H7 (cell line): ENCODE measurements around the gene FANCC. TPM values are rescaled to one million over a fixed set of nuclear protein-coding genes. Genes with fewer than 3 reads are reported as not detected.

Experiments
- DNase-seq: peaks from one replicate; pipeline ENCODE4 v3.0.0; 2012
- H3K27me3 ChIP-seq: 2 replicates; pipeline ENCODE4 v1.6.0; 2011; ENCODE audit warnings: mild to moderate bottlenecking, low read length; ENCODE audit not compliant: control insufficient read depth, insufficient read depth
- H3K36me3 ChIP-seq: replicated peaks from 2 replicates; pipeline ENCODE4 v1.5.1; 2011; ENCODE audit warnings: low read length; ENCODE audit not compliant: control insufficient read depth, insufficient read depth
- H3K4me3 ChIP-seq: 2 replicates; pipeline ENCODE4 v1.5.1; 2011; ENCODE audit warnings: low read depth, mild to moderate bottlenecking, control low read depth, low read length, moderate library complexity; ENCODE audit not compliant: insufficient read depth
- total RNA-seq: library from RNA; depleted of rRNA; stranded (reverse); fragments of >200 nt; shearing (Covaris generic); gene quantifications from 2 replicates; pipeline ENCODE4 v1.2.3, GENCODE V29; 2014

FANCC gene
- total RNA-seq, 1 experiment from 2014 or later = 6.7 TPM

DNA sequence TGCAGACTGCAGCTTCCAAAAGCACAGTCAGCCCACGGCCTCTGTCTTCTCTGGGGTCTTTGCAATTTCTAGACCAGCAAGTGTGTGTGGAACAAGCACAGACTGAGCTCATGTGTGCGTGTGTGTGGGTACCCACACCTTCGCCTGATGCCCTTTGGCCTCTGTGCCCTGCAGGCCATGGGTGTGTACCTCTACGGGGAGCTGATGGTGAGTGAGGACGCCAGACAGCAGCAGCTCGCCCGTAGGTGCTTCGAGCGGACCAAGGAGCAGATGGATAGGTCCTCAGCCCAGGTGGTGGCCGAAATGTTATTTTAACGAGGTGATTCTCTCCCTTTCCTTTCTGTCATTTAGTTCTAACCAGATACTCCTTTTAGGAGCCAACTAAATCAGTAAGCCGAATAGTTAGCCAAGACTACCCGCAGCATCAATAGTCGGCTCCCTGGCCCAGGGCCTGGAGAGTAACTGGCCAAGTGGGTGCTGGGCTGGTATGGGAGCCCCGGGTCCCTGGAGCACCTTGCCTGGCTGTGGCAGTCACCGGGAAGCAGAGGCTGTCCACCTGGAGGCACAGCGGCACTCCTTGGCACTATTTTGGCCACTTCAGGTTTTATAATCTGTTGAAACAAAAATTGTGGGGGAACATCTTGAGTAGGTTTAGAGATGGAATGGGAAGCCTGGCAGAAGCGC, 235.0 kb downstream of the FANCC start:
- Histone ChIP-seq H3K36me3 (no peaks in the 10 kb centered on the region; the same call in 1 of the 2 replicates), H3K4me3 (no peak overlapping the region), H3K27me3 (no peaks in the 10 kb centered on the region)
- peak; percentile 28 for DNase-seq

DNA sequence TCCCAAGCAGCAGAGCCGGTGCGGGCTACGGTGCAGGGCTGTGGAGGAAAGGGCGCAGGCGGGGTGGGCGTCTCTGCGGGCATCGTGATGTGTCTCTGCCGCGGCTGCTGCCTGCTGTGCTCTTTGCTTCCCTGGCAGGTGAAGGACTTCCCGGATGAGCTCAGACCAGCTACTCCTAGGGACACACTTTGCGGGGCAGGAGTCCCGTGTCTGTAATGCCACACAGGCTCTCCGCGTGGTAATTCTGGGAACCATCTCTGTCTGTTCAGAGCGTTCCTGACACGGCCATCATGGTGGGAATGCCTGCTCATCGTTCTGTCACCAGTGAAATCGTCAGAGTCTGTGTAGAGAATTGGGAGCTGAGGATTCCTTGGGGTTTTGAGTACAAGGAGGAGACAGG, 235.5 kb downstream of the FANCC start:
- peak; percentile 44 for DNase-seq
- no peak overlapping the region for H3K4me3 ChIP-seq
- no peaks in the 10 kb centered on the region for H3K27me3 ChIP-seq
- no peaks in the 10 kb centered on the region; the same call in 1 of the 2 replicates for H3K36me3 ChIP-seq

DNA sequence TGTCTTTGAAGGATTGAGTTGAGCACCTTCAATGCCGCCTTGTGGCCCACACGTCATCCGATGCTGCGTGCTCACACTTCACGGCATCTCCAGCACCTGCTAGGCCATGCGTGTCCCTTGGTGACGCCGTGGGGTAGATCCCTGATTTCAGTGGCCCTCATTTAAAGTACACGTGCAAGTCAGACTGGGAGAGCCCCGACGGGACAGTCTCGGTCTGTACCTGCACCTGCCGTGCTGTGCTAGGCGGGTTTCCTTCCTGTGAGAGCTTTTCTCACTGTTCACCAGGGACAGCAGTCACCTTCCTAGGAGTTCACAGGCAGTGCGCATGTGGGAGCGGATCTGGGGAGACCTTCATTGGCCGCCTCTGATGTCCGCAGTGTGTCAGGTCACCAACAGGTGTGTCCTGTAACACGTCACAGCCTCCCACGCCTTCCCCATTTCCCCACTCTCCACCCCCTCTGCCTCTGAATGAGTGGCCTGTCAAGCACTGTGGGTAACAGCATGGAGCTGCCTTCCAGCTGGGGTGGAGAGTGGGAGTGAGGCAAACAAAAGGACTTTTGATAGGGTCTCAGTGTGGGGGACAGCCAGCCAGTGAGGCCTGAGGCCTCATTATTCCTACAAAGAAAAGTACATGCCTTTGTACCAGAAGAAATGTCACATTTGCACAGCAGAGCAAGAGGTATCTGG, 236.4 kb downstream of the FANCC start:
- no peak overlapping the region for H3K4me3 ChIP-seq
- peak; percentile 32 for DNase-seq
- H3K27me3 ChIP-seq = no peaks in the 10 kb centered on the region
- H3K36me3 ChIP-seq = no peaks in the 10 kb centered on the region; the same call in 1 of the 2 replicates

DNA sequence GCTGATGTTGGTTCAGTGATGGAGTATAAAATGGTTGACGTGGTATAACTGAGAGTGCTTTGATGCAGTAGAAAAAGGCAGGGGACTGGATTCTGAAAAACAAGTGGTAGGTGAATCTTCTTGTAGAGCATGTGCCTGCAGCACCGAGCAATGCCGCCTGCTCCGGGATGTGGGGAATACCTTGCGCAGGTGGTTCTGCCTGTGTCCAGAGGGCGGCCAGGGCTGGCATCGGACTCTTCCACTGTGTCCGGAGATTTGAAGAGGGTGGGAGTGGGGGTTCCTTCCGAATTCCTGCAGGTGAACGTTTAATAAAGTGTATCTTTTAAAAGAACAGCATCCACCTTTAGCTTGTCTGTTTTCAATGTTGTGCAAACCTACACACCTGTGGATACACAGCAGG, 238.0 kb downstream of the FANCC start:
- peak; percentile 29 for DNase-seq
- Histone ChIP-seq H3K27me3 (no peaks in the 10 kb centered on the region), H3K4me3 (no peak overlapping the region), H3K36me3 (no peaks in the 10 kb centered on the region; the same call in 1 of the 2 replicates)

DNA sequence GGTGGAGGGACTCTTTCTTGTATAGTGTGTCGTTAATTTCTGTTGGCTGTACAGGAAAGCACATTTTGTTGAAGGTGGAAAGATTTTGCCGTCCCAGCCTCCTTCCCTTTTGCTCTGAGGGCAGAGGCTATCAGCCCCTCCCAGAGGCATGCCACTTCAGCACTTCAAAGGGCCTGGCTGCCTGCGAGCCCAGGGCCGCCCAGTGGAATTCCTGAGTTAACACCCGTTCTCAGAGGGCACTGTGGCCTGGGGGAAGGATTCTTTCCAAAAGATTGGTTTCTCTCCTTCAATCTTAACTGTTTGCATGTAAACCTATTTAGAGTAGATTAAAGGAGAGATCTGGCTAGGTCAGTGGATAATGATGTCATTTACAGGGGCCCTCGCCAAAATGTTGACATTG, 238.6 kb downstream of the FANCC start:
- peak; percentile 86 for DNase-seq
- Histone ChIP-seq H3K36me3 (no peaks in the 10 kb centered on the region; the same call in 1 of the 2 replicates), H3K4me3 (no peak overlapping the region), H3K27me3 (no peaks in the 10 kb centered on the region)

DNA sequence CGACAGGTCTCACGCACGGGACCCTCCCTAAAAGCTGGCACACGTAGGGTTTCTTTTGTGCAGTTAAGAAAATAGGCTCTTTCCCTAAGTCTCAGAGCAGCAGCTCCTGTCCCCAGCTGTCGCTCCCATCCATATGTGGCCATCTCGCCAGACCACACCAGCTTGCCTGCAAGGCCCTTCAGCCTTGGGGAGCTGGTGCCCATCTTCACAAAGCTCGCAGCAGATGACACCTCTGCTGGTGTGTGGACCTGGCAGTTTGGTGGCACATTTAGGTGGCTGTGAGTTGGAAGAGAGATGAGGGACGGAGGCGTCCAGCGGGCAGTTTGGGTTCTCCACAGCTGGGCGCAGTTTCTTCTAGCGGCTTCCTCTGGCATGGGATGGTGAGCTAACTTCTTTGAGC, 239.0 kb downstream of the FANCC start:
- Histone ChIP-seq H3K4me3 (no peak overlapping the region), H3K27me3 (no peaks in the 10 kb centered on the region), H3K36me3 (no peaks in the 10 kb centered on the region; the same call in 1 of the 2 replicates)
- peak; percentile 27 for DNase-seq

DNA sequence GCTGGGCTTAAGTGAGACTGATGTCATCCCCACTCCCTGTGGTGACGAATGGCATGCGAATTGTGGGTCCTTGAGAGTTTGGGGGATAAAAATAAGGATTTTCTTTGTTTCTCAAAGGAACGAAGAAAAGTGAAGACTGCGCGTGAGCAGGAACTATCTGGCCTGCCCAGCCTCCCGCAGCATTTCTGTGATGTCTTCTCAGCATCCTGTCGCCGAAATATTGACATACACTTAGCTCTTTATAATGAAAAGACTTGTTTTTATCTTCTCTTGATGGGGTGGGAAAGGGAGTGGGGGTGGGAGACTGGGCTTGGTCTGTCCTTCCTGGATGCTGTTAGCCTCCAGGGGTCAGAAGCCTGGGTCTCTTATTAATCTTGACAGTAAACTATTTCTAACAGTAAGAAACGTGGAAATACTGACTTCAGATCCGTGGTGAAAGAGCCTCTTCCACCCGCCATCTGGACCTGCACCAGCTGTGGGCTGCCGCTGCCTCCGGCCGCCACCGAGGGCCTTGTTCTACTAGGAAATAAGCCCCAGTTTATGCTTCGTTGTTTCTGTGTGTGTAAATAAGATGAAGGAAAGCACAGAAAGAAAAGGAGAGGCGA, 239.6 kb downstream of the FANCC start:
- peak; percentile 45 for DNase-seq
- no peaks in the 10 kb centered on the region; the same call in 1 of the 2 replicates for H3K36me3 ChIP-seq
- no peak overlapping the region for H3K4me3 ChIP-seq
- H3K27me3 ChIP-seq = no peaks in the 10 kb centered on the region

DNA sequence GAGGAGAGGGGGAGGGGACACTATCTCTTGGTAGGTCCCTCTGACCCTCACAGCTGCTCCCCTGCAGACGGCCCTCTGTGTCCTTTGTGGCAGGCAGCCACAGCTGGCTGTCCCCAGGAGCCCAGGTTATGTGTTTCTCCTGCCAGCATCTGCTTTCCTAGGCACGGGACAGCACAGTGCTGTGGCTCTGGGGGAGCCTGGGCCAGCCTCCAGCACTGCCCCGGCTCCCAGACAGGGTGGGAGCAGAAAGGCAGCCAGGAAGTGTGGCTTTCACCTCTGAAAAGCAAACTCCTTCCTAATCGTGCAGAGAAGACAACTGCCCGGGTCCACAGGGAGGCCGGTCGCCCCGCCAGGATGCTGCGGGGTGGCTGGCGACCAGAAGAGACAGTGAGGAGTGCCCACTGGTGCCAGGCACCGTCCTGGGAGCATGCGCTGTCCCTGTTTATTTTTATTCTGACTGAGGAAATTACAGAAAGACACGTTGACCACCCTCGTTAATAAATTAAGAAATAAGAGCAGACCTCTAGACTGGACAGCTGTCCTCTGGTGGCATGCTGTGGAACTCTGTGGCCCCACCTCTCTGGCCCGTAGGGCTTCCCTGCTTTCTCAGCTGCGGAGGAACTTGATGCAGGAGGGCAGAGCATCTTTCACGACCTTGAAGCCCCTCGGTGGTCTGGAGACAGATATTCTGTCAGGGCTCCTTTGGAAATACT, 240.3 kb downstream of the FANCC start:
- H3K4me3 ChIP-seq = no peak overlapping the region
- H3K36me3 ChIP-seq = no peaks in the 10 kb centered on the region; the same call in 1 of the 2 replicates
- no peaks in the 10 kb centered on the region for H3K27me3 ChIP-seq
- peak; percentile 50 for DNase-seq

DNA sequence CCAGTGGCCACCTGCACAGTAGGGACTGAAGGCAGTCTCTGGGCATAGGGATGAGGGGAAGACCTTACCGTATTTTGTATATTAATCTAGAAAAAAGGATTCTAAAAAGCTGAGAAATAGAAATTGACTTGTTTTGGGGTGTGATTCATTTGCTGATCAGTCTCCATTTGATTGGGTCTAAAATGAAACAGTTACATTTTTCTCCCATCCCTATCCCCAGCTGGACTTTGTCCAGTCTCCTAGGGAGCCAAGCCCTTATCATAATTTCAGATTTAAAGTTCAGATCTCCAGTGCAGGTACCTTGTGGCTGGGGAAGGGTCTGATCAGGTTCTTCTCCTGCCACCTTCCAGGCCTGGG, 240.8 kb downstream of the FANCC start:
- Histone ChIP-seq H3K4me3 (no peak overlapping the region), H3K36me3 (no peaks in the 10 kb centered on the region), H3K27me3 (no peaks in the 10 kb centered on the region)
- no peak for DNase-seq

DNA sequence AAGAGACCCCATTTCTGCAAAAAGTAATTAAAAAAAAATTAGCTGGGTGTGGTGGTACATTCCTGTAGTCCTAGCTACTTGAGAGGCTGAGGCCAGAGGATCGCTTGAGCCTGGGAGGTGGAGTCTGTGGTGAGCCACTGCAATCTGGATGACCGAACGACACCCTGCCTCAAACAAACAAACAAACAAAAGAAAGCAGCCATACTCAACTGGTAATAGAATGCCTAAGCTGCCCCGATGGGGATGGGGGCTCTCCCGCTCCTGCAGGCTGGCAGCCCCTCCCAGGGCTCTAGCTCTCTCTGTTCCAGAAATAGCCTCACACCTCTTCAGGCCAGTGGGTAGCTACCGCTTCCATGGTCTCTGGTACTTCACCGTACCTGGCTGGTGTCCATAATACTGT, 241.8 kb downstream of the FANCC start:
- peak; percentile 37 for DNase-seq
- H3K27me3 ChIP-seq = no peaks in the 10 kb centered on the region
- H3K36me3 ChIP-seq = no peaks in the 10 kb centered on the region
- no peak overlapping the region for H3K4me3 ChIP-seq

DNA sequence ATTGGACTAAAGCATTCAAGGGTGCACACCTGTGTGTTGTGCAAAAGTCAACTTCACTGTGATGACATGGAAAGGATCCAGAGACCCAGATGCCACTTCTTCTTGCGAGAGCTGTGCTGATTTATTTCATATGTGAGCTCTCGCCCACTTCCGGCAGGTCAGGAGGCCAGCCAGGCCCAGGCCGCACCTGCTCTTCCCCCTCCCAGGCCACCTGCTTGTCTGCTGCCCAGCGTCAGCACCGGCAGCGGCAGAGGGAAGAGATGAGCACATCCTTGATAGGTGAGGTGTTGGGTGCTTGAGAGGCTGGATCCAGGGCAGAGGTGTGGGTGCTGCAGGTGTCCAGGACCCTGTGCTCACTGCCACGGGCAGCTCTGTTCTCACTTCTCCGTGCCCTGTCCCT, 242.9 kb downstream of the FANCC start:
- Histone ChIP-seq H3K36me3 (no peaks in the 10 kb centered on the region), H3K27me3 (no peaks in the 10 kb centered on the region), H3K4me3 (no peak overlapping the region)
- DNase-seq = peak; percentile 27

DNA sequence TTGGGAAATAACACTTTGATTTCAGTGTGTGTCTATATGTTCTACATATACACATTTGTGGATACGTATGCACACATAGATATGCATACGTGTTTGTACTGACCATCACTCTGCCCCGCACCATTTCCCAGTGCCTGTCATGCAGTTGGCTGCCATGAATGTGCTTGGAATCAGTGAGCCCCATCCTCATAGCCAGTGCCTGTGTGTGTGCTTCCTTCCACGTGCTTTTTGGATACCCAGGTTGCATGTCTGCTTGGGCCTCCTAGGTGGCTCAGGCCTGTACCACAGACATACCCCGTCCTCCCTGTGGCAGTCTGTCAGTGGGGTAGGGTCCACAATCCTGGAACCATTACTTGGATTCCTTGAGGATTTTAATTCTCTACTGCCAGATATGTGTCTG, 243.6 kb downstream of the FANCC start:
- Histone ChIP-seq H3K27me3 (no peaks in the 10 kb centered on the region), H3K4me3 (no peak overlapping the region), H3K36me3 (no peaks in the 10 kb centered on the region)
- peak; percentile 23 for DNase-seq

DNA sequence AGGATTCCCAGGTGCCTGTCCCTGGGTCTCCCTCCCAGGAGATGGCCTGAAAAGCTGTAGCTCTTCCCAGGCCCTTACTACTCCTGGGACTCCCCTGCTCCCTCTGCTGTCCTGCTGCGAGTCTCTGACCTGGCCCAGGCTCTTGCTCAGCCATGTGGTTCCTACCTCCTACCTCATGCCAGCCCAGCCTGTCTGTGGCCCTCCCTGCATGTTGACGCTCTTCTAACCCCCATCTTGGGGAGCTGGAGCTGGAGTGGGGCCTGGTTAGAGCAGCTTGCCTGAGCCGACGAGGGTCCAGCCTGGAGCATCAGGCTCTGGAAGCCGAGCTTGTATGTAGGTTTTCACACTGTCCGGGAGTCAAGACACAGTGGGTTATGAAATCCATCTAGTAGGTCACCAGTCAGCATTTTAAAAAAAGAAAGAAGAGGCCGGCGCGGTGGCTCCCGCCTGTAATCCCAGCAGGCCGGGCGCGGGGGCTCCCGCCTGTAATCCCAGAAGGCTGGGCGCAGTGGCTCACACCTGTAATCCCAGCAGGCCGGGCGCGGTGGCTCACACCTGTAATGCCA, 244.4 kb downstream of the FANCC start:
- peak; percentile 85 for DNase-seq

DNA sequence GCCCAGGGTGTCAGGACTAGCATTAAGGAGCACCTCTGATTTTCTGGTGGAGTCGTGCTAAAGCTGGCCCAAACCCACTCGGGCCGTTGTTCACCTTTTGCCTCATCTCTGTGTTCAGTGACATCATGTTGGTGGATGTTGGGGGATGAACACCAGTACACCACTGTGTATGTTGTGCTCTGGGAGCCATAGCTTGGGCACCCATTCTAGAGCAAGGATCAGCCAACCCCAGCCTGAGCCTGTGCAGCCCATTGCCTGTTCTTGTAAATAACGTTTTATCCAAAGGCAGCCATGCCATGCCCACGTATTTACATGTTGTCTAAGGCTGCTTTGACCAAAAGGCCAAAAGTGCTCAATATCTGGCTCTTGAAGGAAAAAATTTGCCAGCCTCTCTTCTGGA, 245.6 kb downstream of the FANCC start:
- no peaks in the 10 kb centered on the region for H3K27me3 ChIP-seq
- no peak for DNase-seq

More for the DNA sequence above, 244.4 kb downstream of the FANCC start:
- Histone ChIP-seq H3K36me3 (no peaks in the 10 kb centered on the region), H3K27me3 (no peaks in the 10 kb centered on the region), H3K4me3 (no peak overlapping the region)

More for the DNA sequence above, 245.6 kb downstream of the FANCC start:
- no peaks in the 10 kb centered on the region; the same call in 1 of the 2 replicates for H3K36me3 ChIP-seq
- no peak overlapping the region for H3K4me3 ChIP-seq
